Keratinocyte (primary cell): ENCODE data around the gene DMKN. TPM values are rescaled to one million over a fixed set of nuclear protein-coding genes. Genes with fewer than 3 reads are reported as not detected.

Experiments used
- DNase-seq: peaks from one replicate; pipeline ENCODE4 v3.0.0-alpha.2; 2011; ENCODE audit warnings: low read depth, missing footprints, low spot score
- FAIRE-seq: peaks from 2 replicates; lab custom pipeline; 2011; peaks lifted over from hg19 to GRCh38; lab: Jason Lieb, UNC
- H2AFZ ChIP-seq: 2 replicates; pipeline ENCODE4 v1.6.0; 2012; ENCODE audit warnings: low read length, control low read depth, inconsistent platforms; ENCODE audit not compliant: control insufficient read depth
- H3K27ac ChIP-seq: 2 replicates; pipeline ENCODE4 v1.5.1; 2011; ENCODE audit warnings: low read length; ENCODE audit not compliant: control insufficient read depth, insufficient read depth
- H3K27me3 ChIP-seq: 3 replicates; pipeline ENCODE4 v1.6.0; 2011; ENCODE audit warnings: low read length; ENCODE audit not compliant: control insufficient read depth, insufficient read depth; ENCODE audit errors: extremely low read depth
- H3K36me3 ChIP-seq, 2 experiments: 2 replicates in 1 of 2; 3 replicates in 1 of 2; pipeline ENCODE4 v1.5.1; 2011; ENCODE audit warnings: low read length in 2 of 2, mild to moderate bottlenecking in 1 of 2; ENCODE audit not compliant: control insufficient read depth in 2 of 2, insufficient read depth in 2 of 2; ENCODE audit errors: extremely low read depth in 1 of 2
- H3K4me1 ChIP-seq: 3 replicates; pipeline ENCODE4 v1.5.1; 2011; ENCODE audit warnings: low read length; ENCODE audit not compliant: control insufficient read depth, insufficient read depth; ENCODE audit errors: extremely low read depth
- H3K4me2 ChIP-seq: 3 replicates; pipeline ENCODE4 v1.6.0; 2011; ENCODE audit warnings: low read depth, low read length; ENCODE audit not compliant: control insufficient read depth, insufficient read depth; ENCODE audit errors: extremely low read depth
- H3K4me3 ChIP-seq, 3 experiments: fragments of 200-600 bp in 1 of 3; sonication (generic) in 1 of 3; 2 replicates in 2 of 3; 3 replicates in 1 of 3; pipeline ENCODE4 v1.5.1; 2011 to 2016; ENCODE audit warnings: low read length in 3 of 3, mild to moderate bottlenecking in 3 of 3, control low read depth in 2 of 3, inconsistent platforms in 1 of 3, low read depth in 1 of 3, mixed read lengths in 1 of 3, mixed run types in 1 of 3, moderate library complexity in 1 of 3; ENCODE audit not compliant: control insufficient read depth in 2 of 3, insufficient read depth in 2 of 3; ENCODE audit errors: extremely low read depth in 1 of 3
- H3K79me2 ChIP-seq: 2 replicates; pipeline ENCODE4 v1.6.0; 2012; ENCODE audit warnings: low read length; ENCODE audit not compliant: control insufficient read depth, insufficient read depth
- H3K9ac ChIP-seq: 3 replicates; pipeline ENCODE4 v1.6.0; 2011; ENCODE audit warnings: low read length; ENCODE audit not compliant: control insufficient read depth, insufficient read depth; ENCODE audit errors: extremely low read depth
- H3K9me1 ChIP-seq: 3 replicates; pipeline ENCODE4 v1.6.0; 2011; ENCODE audit warnings: low read length; ENCODE audit not compliant: control insufficient read depth, insufficient read depth; ENCODE audit errors: extremely low read depth
- H3K9me3 ChIP-seq: 2 replicates; pipeline ENCODE4 v1.5.1; 2012; ENCODE audit warnings: low read depth, low read length; ENCODE audit not compliant: control insufficient read depth
- H4K20me1 ChIP-seq: 3 replicates; pipeline ENCODE4 v1.6.0; 2011; ENCODE audit warnings: low read length; ENCODE audit not compliant: control insufficient read depth, insufficient read depth; ENCODE audit errors: extremely low read depth
- CTCF ChIP-seq, 3 experiments: IDR thresholded peaks in 1 of 3; conservative IDR thresholded peaks in 1 of 3; optimal IDR thresholded peaks in 1 of 3; 2 replicates in 2 of 3; 3 replicates in 1 of 3; pipeline versions ENCODE3 to v1.5.1; 2011; ENCODE audit warnings: low read length in 3 of 3, mild to moderate bottlenecking in 3 of 3, moderate library complexity in 2 of 3, control low read depth in 1 of 3, inconsistent platforms in 1 of 3; ENCODE audit not compliant: insufficient read depth in 2 of 3; ENCODE audit errors: extremely low read depth in 1 of 3
- EZH2 ChIP-seq: IDR thresholded peaks from one replicate; pipeline ENCODE4 v1.6.1; 2012; ENCODE audit warnings: inconsistent platforms, mild to moderate bottlenecking, low read length, moderate library complexity
- dilution Hi-C: fragments of 300-500 bp; cut with MboI; formaldehyde crosslinking; loops from one replicate; pipeline ENCODE4 v1.7.0; 2020; ENCODE audit warnings: low sequenced_read_pairs; ENCODE audit not compliant: extremely low pct_ligation_motif_present
- polyA plus RNA-seq, 5 experiments: library from polyadenylated mRNA; depleted of rRNA in 3 of 5; stranded (reverse) in 3 of 5; stranded (forward) in 1 of 5; unstranded in 1 of 5; fragments of >200 nt; gene quantifications; 1 replicate in 1 of 5; 2 replicates in 3 of 5; 3 replicates in 1 of 5; pipeline versions ENCODE4 v1.2.1 to v1.2.3, GENCODE V29; 2011 to 2012; ENCODE audit warnings: missing spikeins in 2 of 5, low read depth in 1 of 5, low replicate concordance in 1 of 5

The DMKN gene
- polyA plus RNA-seq, 1 donor (not counting 4 experiments of a cell fraction or from before 2014, with no cell fraction given): 235 TPM

GRCh38 chr19:35556846-35557538 lies 43.5 kb upstream of the DMKN start:
- no peak overlapping the region for H2AFZ ChIP-seq
- peaks cover 23% of the 10 kb centered on the region for H3K27me3 ChIP-seq
- no peaks in the 10 kb centered on the region for H3K79me2 ChIP-seq
- dilution Hi-C loops: loop anchor here (5.0 kb wide), 1 partner anchor 50 kb away; no protein-coding TSS in a partner anchor
- TF ChIP-seq CTCF (optimal IDR thresholded peaks at IDR 0.05 in 1 of 3, IDR thresholded peaks at IDR 0.05 in 1 of 3, conservative IDR thresholded peaks at IDR 0.05 in 1 of 3; ENCODE audit: extremely low read depth in 1 of 3, insufficient read depth in 2 of 3, low read length in 3 of 3): no peak
- FAIRE-seq (no peak), DNase-seq (no peak)
- no peaks in the 10 kb centered on the region for H4K20me1 ChIP-seq
- no peak overlapping the region for H3K9ac ChIP-seq
- no peaks in the 10 kb centered on the region for H3K36me3 ChIP-seq
- H3K27ac ChIP-seq: no peak overlapping the region
- no peaks in the 10 kb centered on the region for H3K4me1 ChIP-seq
- H3K4me3 ChIP-seq: no peak overlapping the region
- no peaks in the 10 kb centered on the region for H3K9me3 ChIP-seq
- H3K4me2 ChIP-seq: no peak overlapping the region
- no peaks in the 10 kb centered on the region for H3K9me1 ChIP-seq

GRCh38 chr19:35556025-35556590 lies 42.7 kb upstream of the DMKN start:
- Histone ChIP-seq H3K4me3 (no peak overlapping the region), H3K9ac (no peak overlapping the region), H2AFZ (no peak overlapping the region), H3K4me1 (no peaks in the 10 kb centered on the region), H4K20me1 (no peaks in the 10 kb centered on the region), H3K9me3 (no peaks in the 10 kb centered on the region), H3K27ac (no peak overlapping the region), H3K79me2 (no peaks in the 10 kb centered on the region), H3K9me1 (no peaks in the 10 kb centered on the region), H3K27me3 (peaks cover 18% of the 10 kb centered on the region), H3K4me2 (no peak overlapping the region), H3K36me3 (peaks cover 0 to 2% of the 10 kb centered on the region in 2 experiments)
- DNase-seq (no peak), FAIRE-seq (no peak)
- TF ChIP-seq CTCF (optimal IDR thresholded peaks at IDR 0.05 in 1 of 3, IDR thresholded peaks at IDR 0.05 in 1 of 3, conservative IDR thresholded peaks at IDR 0.05 in 1 of 3; ENCODE audit: extremely low read depth in 1 of 3, insufficient read depth in 2 of 3, low read length in 3 of 3) (no peak), EZH2 (no peak)
- dilution Hi-C loops: loop anchor here (5.0 kb wide), 1 partner anchor 51 kb away; no protein-coding TSS in a partner anchor
